Liver (tissue), 9 donors: ENCODE measurements around the gene SPATA13. TPM values are rescaled to one million over a fixed set of nuclear protein-coding genes. Genes with fewer than 3 reads are reported as not detected.

Experiments
- DNase-seq: peaks from one replicate; pipeline ENCODE4 v3.0.0-alpha.2; 2017; ENCODE audit warnings: low spot score
- H3K27ac ChIP-seq, 2 donors: one replicate each; pipeline ENCODE4 v1.7.0; 2013; ENCODE audit warnings: inconsistent platforms in 2 of 2, low read length in 2 of 2, control low read depth in 1 of 2, low read depth in 1 of 2, mild to moderate bottlenecking in 1 of 2
- H3K27me3 ChIP-seq, 4 donors: one replicate each; pipeline versions ENCODE4 v1.6.1 to v1.7.0; 2013; ENCODE audit warnings: low read length in 3 of 4, inconsistent platforms in 1 of 4, mild to moderate bottlenecking in 1 of 4, moderate library complexity in 1 of 4; ENCODE audit not compliant: control insufficient read depth in 4 of 4, insufficient read depth in 4 of 4
- H3K36me3 ChIP-seq, 4 donors: one replicate each; pipeline versions ENCODE4 v1.6.1 to v1.7.0; 2013; ENCODE audit warnings: low read length in 3 of 4, mild to moderate bottlenecking in 3 of 4, low read depth in 1 of 4, moderate library complexity in 1 of 4; ENCODE audit not compliant: control insufficient read depth in 4 of 4, insufficient read depth in 3 of 4
- H3K4me1 ChIP-seq, 4 donors: one replicate each; pipeline versions ENCODE4 v1.6.1 to v1.7.0; 2013; ENCODE audit warnings: low read length in 3 of 4, mild to moderate bottlenecking in 3 of 4, moderate library complexity in 1 of 4; ENCODE audit not compliant: control insufficient read depth in 4 of 4, insufficient read depth in 4 of 4
- H3K4me3 ChIP-seq, 3 donors: one replicate each; pipeline versions ENCODE4 v1.6.1 to v1.7.0; 2013; ENCODE audit warnings: low read length in 3 of 3, control low read depth in 1 of 3, low read depth in 1 of 3, mild to moderate bottlenecking in 1 of 3
- H3K9ac ChIP-seq, 2 donors: one replicate each; pipeline ENCODE4 v1.7.0; 2013; ENCODE audit warnings: low read length in 2 of 2, mild to moderate bottlenecking in 2 of 2, moderate library complexity in 2 of 2, control low read depth in 1 of 2, low read depth in 1 of 2
- H3K9me3 ChIP-seq, 4 donors: one replicate each; pipeline versions ENCODE4 v1.6.1 to v1.7.0; 2013; ENCODE audit warnings: low read length in 3 of 4; ENCODE audit not compliant: control insufficient read depth in 4 of 4
- EGR1 ChIP-seq, 2 donors: IDR thresholded peaks; 2 replicates each; pipeline ENCODE4 v1.6.1; 2016 to 2018; ENCODE audit warnings: antibody characterized with exemption in 2 of 2, low read depth in 2 of 2
- FOXA1 ChIP-seq: IDR thresholded peaks from 2 replicates; pipeline ENCODE4 v1.6.1; 2016; ENCODE audit warnings: antibody characterized with exemption
- FOXA2 ChIP-seq: IDR thresholded peaks from 2 replicates; pipeline ENCODE4 v1.6.1; 2016; ENCODE audit warnings: antibody characterized with exemption
- GABPA ChIP-seq, 2 donors: IDR thresholded peaks in 1 of 2; conservative IDR thresholded peaks in 1 of 2; 2 replicates each; pipeline ENCODE4 v1.6.1; 2016; ENCODE audit warnings: antibody characterized with exemption in 2 of 2, mild to moderate bottlenecking in 1 of 2, moderate library complexity in 1 of 2
- HNF4A ChIP-seq, 2 donors: conservative IDR thresholded peaks; 2 replicates each; pipeline ENCODE4 v1.6.1; 2016; ENCODE audit warnings: antibody characterized with exemption in 2 of 2, mild to moderate bottlenecking in 2 of 2
- HNF4G ChIP-seq: IDR thresholded peaks from 2 replicates; pipeline ENCODE4 v1.6.1; 2016; ENCODE audit warnings: antibody characterized with exemption
- JUND ChIP-seq, 2 donors: IDR thresholded peaks; 2 replicates each; pipeline ENCODE4 v1.6.1; 2016; ENCODE audit warnings: antibody characterized with exemption in 2 of 2
- NR2F2 ChIP-seq: IDR thresholded peaks from 2 replicates; pipeline ENCODE4 v1.6.1; 2016; ENCODE audit warnings: antibody characterized with exemption
- RAD21 ChIP-seq, 2 donors: IDR thresholded peaks; 2 replicates each; pipeline ENCODE4 v1.6.1; 2016; ENCODE audit warnings: antibody characterized with exemption in 2 of 2, mild to moderate bottlenecking in 2 of 2
- RXRA ChIP-seq, 2 donors: IDR thresholded peaks; 2 replicates each; pipeline ENCODE4 v1.6.1; 2017 to 2018; ENCODE audit warnings: antibody characterized with exemption in 2 of 2, mild to moderate bottlenecking in 1 of 2
- SP1 ChIP-seq: IDR thresholded peaks from 2 replicates; pipeline ENCODE4 v1.6.1; 2018; ENCODE audit warnings: antibody characterized with exemption, mild to moderate bottlenecking
- TAF1 ChIP-seq: conservative IDR thresholded peaks from 2 replicates; pipeline ENCODE4 v1.6.1; 2016; ENCODE audit warnings: antibody characterized with exemption, mild to moderate bottlenecking
- YY1 ChIP-seq: IDR thresholded peaks from 2 replicates; pipeline ENCODE4 v1.6.1; 2016; ENCODE audit warnings: antibody characterized with exemption, mild to moderate bottlenecking
- WGBS: extraction: QIAGEN DNeasy Blood & Tissue Kit; methylation state at CpG from one replicate; pipeline ENCODE4 v1.1.7; 2013; 5-methylcytosine and 5-hydroxymethylcytosine counted together
- polyA plus RNA-seq, 2 donors: library from polyadenylated mRNA; stranded (reverse) in 1 of 2; unstranded in 1 of 2; fragments of 200-250 nt in 1 of 2; fragments of >200 nt in 1 of 2; fragmentation: Nextera tagmentation in 1 of 2; extraction: Ambion mirVana in 1 of 2; gene quantifications; one replicate each; pipeline versions ENCODE4 v1.2.1 to v1.2.3, GENCODE V29; 2013 to 2015
- total RNA-seq, 2 donors: library from RNA; depleted of rRNA; stranded (reverse); fragments of >200 nt; gene quantifications; one replicate each; pipeline ENCODE4 v1.2.3, GENCODE V29; 2014
- TF ChIP-seq, protein P1 (sequence below): IDR thresholded peaks from 2 replicates; pipeline ENCODE4 v1.6.1; 2016; ENCODE audit warnings: antibody characterized with exemption
- TF ChIP-seq, protein P2 (sequence below): fragments of 150-350 bp; IDR thresholded peaks from 2 replicates; pipeline ENCODE4 v1.5.1; 2017; ENCODE audit warnings: improper control_type of control experiment, low read depth, low read length; ENCODE audit not compliant: missing input control
- TF ChIP-seq, protein P3 (sequence below): IDR thresholded peaks from 2 replicates; pipeline ENCODE4 v1.6.1; 2016; ENCODE audit warnings: antibody characterized with exemption, mild to moderate bottlenecking
- TF ChIP-seq, protein P4 (sequence below): IDR thresholded peaks from 2 replicates; pipeline ENCODE4 v1.6.1; 2016; ENCODE audit warnings: antibody characterized with exemption
- donor health status: healthy.
- donor health status: healthy.
- donor health status: healthy.
- donor health status: healthy.
- donor health status: healthy.

Gene SPATA13
- total and polyA plus RNA-seq, 4 donors: 10.0 to 57.6 (median 20.4) TPM

DNA sequence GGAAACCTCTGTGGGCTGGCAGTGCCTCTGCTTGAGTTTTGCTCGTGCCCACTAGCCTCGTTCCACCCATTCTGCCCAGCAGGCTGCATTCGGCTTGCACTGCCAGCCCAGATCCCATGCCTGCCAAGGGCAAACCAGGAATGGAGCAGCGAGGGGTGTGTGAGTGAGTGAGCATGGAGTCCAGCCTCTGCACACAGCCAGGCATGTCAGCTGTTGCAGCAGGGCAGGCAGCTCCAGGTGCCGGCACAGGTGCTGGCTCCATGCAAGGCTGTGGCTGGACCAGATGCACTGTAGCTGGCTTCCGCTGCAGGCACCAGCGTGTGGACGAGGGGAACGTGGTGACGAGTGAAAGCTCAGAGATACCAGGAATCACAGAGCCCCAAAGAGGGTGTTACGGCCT lies 64.5 kb downstream of the SPATA13 start (continued):
- no peak for TF ChIP-seq GABPA (IDR thresholded peaks at IDR 0.05 in 1 of 2, conservative IDR thresholded peaks at IDR 0.05 in 1 of 2)
- no peak for TF ChIP-seq TAF1
- no peak for TF ChIP-seq HNF4G
- no peak for TF ChIP-seq SP1
- TF ChIP-seq, protein P1, sequence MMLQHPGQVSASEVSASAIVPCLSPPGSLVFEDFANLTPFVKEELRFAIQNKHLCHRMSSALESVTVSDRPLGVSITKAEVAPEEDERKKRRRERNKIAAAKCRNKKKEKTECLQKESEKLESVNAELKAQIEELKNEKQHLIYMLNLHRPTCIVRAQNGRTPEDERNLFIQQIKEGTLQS: no peak

DNA sequence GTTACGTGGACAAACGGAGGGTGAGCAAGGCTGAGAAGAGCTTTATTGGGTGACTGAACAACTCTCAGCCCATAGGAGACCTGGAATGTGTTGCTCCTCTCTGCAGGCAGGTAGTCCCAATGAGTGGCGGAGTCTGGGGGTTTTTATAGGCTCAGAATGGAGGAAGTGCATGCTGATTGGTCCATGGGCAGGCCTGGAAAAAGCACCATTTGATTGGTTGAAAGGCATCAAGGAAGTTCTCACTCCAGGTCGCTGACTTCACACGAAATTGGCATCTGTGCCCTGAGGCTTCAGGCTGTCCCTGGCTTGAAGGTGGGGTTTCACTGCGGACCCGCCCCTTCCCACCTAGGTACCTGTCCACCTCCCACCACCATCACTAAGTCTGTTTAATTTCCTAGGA lies 65.4 kb downstream of the SPATA13 start:
- TF ChIP-seq, protein P2, sequence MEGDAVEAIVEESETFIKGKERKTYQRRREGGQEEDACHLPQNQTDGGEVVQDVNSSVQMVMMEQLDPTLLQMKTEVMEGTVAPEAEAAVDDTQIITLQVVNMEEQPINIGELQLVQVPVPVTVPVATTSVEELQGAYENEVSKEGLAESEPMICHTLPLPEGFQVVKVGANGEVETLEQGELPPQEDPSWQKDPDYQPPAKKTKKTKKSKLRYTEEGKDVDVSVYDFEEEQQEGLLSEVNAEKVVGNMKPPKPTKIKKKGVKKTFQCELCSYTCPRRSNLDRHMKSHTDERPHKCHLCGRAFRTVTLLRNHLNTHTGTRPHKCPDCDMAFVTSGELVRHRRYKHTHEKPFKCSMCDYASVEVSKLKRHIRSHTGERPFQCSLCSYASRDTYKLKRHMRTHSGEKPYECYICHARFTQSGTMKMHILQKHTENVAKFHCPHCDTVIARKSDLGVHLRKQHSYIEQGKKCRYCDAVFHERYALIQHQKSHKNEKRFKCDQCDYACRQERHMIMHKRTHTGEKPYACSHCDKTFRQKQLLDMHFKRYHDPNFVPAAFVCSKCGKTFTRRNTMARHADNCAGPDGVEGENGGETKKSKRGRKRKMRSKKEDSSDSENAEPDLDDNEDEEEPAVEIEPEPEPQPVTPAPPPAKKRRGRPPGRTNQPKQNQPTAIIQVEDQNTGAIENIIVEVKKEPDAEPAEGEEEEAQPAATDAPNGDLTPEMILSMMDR: no peak
- TF ChIP-seq GABPA (IDR thresholded peaks at IDR 0.05 in 1 of 2, conservative IDR thresholded peaks at IDR 0.05 in 1 of 2) (no peak), TAF1 (no peak), FOXA2 (no peak), SP1 (no peak), RXRA (IDR thresholded peaks at IDR 0.05) (no peak), EGR1 (IDR thresholded peaks at IDR 0.05; ENCODE audit: low read depth in 2 of 2) (no peak), HNF4A (conservative IDR thresholded peaks at IDR 0.05) (no peak), NR2F2 (no peak), RAD21 (IDR thresholded peaks at IDR 0.05) (no peak), JUND (IDR thresholded peaks at IDR 0.05) (no peak), HNF4G (no peak), YY1 (no peak), FOXA1 (no peak)
- TF ChIP-seq, protein P3, sequence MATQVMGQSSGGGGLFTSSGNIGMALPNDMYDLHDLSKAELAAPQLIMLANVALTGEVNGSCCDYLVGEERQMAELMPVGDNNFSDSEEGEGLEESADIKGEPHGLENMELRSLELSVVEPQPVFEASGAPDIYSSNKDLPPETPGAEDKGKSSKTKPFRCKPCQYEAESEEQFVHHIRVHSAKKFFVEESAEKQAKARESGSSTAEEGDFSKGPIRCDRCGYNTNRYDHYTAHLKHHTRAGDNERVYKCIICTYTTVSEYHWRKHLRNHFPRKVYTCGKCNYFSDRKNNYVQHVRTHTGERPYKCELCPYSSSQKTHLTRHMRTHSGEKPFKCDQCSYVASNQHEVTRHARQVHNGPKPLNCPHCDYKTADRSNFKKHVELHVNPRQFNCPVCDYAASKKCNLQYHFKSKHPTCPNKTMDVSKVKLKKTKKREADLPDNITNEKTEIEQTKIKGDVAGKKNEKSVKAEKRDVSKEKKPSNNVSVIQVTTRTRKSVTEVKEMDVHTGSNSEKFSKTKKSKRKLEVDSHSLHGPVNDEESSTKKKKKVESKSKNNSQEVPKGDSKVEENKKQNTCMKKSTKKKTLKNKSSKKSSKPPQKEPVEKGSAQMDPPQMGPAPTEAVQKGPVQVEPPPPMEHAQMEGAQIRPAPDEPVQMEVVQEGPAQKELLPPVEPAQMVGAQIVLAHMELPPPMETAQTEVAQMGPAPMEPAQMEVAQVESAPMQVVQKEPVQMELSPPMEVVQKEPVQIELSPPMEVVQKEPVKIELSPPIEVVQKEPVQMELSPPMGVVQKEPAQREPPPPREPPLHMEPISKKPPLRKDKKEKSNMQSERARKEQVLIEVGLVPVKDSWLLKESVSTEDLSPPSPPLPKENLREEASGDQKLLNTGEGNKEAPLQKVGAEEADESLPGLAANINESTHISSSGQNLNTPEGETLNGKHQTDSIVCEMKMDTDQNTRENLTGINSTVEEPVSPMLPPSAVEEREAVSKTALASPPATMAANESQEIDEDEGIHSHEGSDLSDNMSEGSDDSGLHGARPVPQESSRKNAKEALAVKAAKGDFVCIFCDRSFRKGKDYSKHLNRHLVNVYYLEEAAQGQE: no peak
- TF ChIP-seq, protein P1: no peak
- TF ChIP-seq, protein P4, sequence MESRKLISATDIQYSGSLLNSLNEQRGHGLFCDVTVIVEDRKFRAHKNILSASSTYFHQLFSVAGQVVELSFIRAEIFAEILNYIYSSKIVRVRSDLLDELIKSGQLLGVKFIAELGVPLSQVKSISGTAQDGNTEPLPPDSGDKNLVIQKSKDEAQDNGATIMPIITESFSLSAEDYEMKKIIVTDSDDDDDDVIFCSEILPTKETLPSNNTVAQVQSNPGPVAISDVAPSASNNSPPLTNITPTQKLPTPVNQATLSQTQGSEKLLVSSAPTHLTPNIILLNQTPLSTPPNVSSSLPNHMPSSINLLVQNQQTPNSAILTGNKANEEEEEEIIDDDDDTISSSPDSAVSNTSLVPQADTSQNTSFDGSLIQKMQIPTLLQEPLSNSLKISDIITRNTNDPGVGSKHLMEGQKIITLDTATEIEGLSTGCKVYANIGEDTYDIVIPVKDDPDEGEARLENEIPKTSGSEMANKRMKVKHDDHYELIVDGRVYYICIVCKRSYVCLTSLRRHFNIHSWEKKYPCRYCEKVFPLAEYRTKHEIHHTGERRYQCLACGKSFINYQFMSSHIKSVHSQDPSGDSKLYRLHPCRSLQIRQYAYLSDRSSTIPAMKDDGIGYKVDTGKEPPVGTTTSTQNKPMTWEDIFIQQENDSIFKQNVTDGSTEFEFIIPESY: no peak
- DNase-seq: no peak
- Histone ChIP-seq H3K27ac (no peak overlapping the region), H3K4me3 (no peak overlapping the region), H3K27me3 (no peaks in the 10 kb centered on the region), H3K4me1 (peaks cover 5 to 28% (median 18%) of the 10 kb centered on the region in 4 donors), H3K36me3 (peaks cover 3 to 18% (median 8%) of the 10 kb centered on the region in 4 donors), H3K9ac (no peak overlapping the region), H3K9me3 (no peaks in the 10 kb centered on the region)
- WGBS: 90% methylated on average over 7 of the region's 7 CpGs
